Measurements from ENCODE around the gene CPNE2.

CPNE2 gene

DNA sequence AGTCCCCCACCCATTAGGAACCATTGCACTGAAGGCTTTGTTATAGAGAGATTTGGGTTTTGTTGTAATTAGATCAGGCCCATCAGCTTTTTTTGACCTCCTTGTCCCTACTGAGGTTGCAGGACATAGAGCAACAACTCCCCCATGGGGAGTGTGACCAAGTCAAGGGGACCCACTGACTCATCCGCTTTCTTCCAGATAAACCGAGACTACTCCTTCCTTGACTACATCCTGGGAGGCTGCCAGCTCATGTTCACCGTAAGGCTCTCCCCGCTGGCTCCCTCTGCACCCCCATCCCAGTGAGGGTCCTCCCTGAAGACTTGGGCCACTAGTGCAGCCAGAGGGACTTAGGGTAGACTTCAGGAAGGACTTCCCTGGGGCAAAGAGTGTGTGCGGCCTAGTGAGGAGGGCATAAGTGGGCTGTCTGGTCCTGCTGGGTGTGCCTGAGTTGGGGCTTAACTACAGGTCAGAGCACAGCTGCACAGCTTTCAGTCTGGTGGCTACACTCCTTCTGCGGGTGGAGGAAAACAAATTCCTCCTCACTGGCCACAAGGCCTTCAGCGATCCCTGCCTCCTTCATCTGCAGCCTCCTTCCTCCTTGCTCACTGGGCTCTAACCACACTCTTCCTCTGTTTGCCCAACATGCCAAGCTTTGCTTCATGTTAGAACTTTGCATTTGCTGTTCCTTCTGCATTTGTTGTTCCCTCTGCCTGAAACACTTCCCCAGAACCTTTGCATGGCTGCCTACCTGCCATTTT, 31.0 kb downstream of the CPNE2 start:
- in situ Hi-C loops (cut with MboI; ENCODE audit: low sequenced_read_pairs): no loop called here

GRCh38 chr16:57123974-57124674, 31.7 kb downstream of the CPNE2 start:
- in situ Hi-C loops (cut with MboI; ENCODE audit: low sequenced_read_pairs): no loop called here

DNA sequence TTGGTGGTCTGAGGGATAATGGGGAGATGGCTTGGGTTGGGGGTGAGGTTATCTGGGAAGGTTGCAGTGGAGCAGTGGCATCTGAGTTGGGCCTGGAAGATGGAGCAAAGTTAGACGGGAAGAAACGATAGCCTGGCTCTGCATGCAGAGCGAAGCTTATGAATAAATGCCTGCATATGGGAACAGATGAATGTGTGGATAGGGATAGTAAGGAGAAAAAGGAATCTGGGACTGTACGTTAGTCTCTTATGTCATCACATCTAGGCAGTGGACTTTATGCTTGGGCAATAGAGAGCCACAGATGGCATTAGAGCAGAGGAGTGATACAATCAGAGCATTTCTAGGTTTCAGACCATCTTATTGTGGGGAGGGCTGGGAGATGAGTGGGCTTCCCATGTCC, 33.0 kb downstream of the CPNE2 start:
- in situ Hi-C loops (cut with MboI; ENCODE audit: low sequenced_read_pairs): no loop called here

DNA sequence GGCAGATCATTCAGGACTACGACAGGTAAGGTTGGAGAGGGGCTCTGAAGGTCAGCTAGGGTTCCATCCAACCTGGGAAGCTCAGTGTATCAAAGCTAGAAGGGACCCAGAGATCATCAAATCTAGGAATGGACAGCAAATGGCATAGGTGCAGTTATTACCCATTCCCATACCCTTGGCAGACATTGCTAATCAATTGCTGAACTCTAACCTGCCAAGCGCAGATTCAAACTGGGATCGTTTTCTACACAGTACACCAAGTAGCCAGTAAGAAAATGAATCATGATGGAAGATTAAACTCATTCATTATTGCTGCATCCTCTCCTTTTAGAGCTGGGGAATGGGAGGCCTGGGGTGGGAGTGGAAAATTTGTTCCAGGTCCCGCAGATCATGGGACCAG, 33.6 kb downstream of the CPNE2 start:
- in situ Hi-C loops (cut with MboI; ENCODE audit: low sequenced_read_pairs): no loop called here

GRCh38 chr16:57126411-57126810, 34.0 kb downstream of the CPNE2 start:
- in situ Hi-C loops (cut with MboI; ENCODE audit: low sequenced_read_pairs): no loop called here

GRCh38 chr16:57127037-57127763, 34.8 kb downstream of the CPNE2 start:
- in situ Hi-C loops (cut with MboI; ENCODE audit: low sequenced_read_pairs): no loop called here

- in situ Hi-C loops (cut with MboI; ENCODE audit: low sequenced_read_pairs): no loop called here
Observed at GRCh38 chr16:57127836-57128235, 35.5 kb downstream of the CPNE2 start.

DNA sequence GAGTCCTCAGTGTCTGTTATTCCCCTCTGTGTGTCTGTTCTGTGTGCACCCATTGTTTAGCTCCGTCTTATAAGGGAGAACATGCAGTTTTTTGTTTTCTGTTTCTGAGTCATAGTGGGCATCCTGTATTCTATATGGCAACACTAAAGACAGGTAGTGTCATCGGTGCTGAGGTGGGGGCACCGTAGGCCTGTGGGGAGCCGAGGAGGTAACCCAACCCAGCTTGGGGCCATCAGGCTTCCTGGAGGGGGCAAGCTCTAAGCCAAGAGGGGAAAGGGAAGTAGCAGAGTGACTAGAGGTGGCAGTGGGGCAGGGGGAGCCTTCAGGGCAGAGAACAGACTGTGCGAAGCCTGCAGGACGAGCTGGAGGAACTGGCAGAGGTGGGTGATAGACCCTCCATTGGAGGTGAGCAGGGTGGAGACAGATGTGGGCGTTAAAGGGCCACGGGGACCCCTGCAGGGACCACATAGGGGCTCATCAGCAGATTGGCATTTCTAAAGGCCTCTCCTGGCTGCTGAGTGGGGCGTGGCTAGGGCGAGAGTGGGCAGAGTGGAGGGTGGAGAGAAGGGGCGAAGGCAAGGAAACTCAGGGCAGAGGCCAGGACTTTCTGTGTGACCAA, 36.5 kb downstream of the CPNE2 start:
- in situ Hi-C loops (cut with MboI; ENCODE audit: low sequenced_read_pairs): no loop called here

- in situ Hi-C loops (cut with MboI; ENCODE audit: low sequenced_read_pairs): no loop called here
Observed at GRCh38 chr16:57130950-57131321, 38.6 kb downstream of the CPNE2 start.

GRCh38 chr16:57131351-57131970, 39.1 kb downstream of the CPNE2 start:
- in situ Hi-C loops (cut with MboI; ENCODE audit: low sequenced_read_pairs): no loop called here

GRCh38 chr16:57132470-57132869, 40.1 kb downstream of the CPNE2 start:
- in situ Hi-C loops (cut with MboI; ENCODE audit: low sequenced_read_pairs): no loop called here

DNA sequence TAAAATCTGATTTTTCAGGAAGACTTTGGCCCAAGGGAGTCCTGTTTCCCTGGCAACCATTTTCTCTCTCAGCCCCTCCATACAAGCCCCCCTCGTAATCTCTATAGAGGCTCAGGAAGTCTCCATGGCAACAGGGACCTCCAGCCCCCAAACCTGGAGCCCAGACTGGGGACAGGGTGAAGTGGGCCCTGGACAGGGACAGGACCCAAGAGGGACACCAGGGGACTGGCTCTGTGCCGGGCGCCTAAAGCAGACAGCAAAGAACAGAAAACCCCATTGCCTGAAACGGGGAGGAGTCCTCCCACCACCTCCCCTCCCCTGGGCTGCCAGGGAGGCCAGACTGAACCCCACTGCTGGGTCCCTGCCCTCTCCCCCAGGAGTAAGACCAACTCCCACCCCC, 40.6 kb downstream of the CPNE2 start:
- in situ Hi-C loops (cut with MboI; ENCODE audit: low sequenced_read_pairs): no loop called here

DNA sequence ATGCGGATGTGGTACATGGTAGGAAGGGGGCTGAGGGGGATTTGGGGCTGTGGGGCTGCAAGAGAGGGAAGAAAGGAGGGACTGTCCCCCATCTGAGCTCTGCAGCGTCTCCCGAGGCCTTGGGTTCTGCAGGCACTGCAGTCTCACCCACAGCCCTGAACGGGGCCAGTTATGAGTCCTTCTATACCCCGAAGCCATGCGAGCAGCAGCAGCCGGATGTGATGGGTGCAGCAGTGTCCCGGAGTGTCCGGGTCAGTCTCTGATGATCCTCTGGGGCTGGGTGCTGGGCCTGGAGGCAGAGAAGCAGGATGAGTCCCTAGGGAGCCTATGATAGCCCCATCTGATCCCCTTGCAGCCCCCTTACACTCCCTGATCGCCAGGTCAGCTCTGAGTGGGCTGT, 41.5 kb downstream of the CPNE2 start:
- in situ Hi-C loops (cut with MboI; ENCODE audit: low sequenced_read_pairs): no loop called here

GRCh38 chr16:57134982-57135381, 42.6 kb downstream of the CPNE2 start:
- in situ Hi-C loops (cut with MboI; ENCODE audit: low sequenced_read_pairs): no loop called here

GRCh38 chr16:57137043-57137442, 44.7 kb downstream of the CPNE2 start:
- in situ Hi-C loops (cut with MboI; ENCODE audit: low sequenced_read_pairs): no loop called here

DNA sequence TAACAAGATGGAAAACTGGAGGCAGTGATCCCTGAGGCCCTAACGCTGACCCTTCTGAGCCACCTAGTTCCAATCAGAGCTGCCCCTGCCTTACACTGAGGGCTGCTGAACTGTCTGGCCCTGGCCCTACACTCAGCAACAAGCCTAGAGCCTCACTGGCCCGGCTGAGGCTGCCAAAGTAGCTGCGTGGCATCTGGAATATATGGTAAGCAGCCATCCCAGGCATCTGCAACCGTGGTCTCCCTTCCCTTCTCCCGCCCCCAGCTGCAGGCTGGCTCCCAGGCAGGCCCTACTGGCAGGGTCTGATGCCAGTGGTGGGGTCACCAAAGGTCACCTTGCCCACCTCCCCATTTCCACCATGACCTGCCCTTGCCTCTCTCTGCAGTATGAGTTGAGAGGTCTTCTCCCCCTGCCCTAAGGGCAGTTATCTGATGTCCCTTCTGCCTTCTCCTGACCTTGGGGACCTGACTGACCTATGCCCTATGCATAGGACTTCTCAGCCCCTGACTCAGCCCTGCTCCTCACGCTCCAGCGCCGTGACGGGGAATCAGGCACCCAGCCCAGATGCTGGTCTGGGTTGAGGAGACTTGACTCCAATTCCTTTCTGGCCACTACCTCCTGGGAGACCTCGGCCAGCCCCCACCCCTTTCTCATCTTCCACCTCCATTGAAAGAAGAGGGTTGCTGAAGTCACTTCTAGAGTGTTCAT, 45.3 kb downstream of the CPNE2 start:
- in situ Hi-C loops (cut with MboI; ENCODE audit: low sequenced_read_pairs): no loop called here

DNA sequence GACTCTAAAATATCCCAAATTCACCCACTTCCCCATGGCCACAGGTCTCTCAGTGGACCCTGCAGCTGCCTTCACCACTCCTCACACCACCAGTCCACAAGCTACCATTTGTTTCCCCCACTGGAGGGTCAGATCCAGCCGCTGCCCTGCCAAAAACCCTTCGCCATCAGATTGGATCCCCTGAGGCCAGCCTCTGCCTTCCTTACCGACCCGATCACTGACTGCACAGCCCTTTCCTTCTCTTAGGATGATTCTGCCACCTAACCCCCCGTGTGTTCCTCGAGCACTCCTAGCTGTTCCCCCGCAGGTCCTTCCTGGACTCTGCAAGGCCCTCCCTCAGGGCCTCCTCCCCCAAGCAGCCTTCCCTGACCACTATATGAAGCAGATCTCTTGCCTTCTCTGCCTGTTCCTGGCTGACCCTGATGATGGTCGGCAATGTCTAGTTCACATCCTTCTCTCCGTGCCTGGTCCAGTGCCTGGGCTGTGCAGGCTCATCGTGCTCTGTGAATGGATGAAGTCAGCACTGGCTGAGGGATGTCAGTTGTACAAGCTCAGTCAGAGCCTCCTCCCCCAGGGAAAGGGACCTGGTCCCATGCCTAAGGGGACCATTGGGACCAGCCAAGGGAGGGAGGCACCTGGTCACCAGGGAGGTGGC, 46.0 kb downstream of the CPNE2 start:
- in situ Hi-C loops (cut with MboI; ENCODE audit: low sequenced_read_pairs): no loop called here

GRCh38 chr16:57140931-57141668, 48.7 kb downstream of the CPNE2 start:
- in situ Hi-C loops (cut with MboI; ENCODE audit: low sequenced_read_pairs): no loop called here

Measured in HL-60/S4 treated with retinoic acid at 250 ng/mL for 4 days and 3 days (cell line).